H1 (cell line): Measurements from ENCODE around the gene ADAM19. TPM values are rescaled to one million over a fixed set of nuclear protein-coding genes. Genes with fewer than 3 reads are reported as not detected.

Experiments used
- CTCF ChIA-PET: fragments of 300-600 bp; sonication (Branson Sonifier 250); formaldehyde crosslinking; loops from one replicate; lab custom pipeline; 2021; ENCODE audit not compliant: partially characterized antibody; lab: Charles Lee
- POLR2A ChIA-PET: fragments of 300-600 bp; sonication (Branson Sonifier 250); formaldehyde crosslinking; loops from one replicate; lab custom pipeline; 2021; ENCODE audit warnings: inconsistent platforms; ENCODE audit not compliant: partially characterized antibody; lab: Charles Lee
- DNase-seq, 2 experiments: peaks; one replicate each; pipeline versions ENCODE4 v3.0.0 to v3.0.0-alpha.2; 2010 to 2022; ENCODE audit warnings: low spot score in 2 of 2, low read depth in 1 of 2, mixed read lengths in 1 of 2
- FAIRE-seq: peaks from 2 replicates; lab custom pipeline; 2011; peaks lifted over from hg19 to GRCh38; lab: Jason Lieb, UNC
- H2AFZ ChIP-seq: 2 replicates; pipeline ENCODE4 v1.8.1; 2012; ENCODE audit warnings: low read length, inconsistent platforms
- H2AK5ac ChIP-seq: 2 replicates; pipeline ENCODE4 v1.6.1; 2013; ENCODE audit warnings: low read depth, low read length
- H2BK120ac ChIP-seq: replicated peaks from 2 replicates; pipeline ENCODE3; 2013; ENCODE audit warnings: low read depth, low read length, inconsistent platforms
- H2BK12ac ChIP-seq: 2 replicates; pipeline ENCODE4 v1.6.1; 2013; ENCODE audit warnings: low read depth, low read length
- H2BK15ac ChIP-seq: 2 replicates; pipeline ENCODE4 v1.6.1; 2013; ENCODE audit warnings: low read length
- H2BK20ac ChIP-seq: 2 replicates; pipeline ENCODE4 v1.6.1; 2013; ENCODE audit warnings: low read length
- H2BK5ac ChIP-seq: 2 replicates; pipeline ENCODE4 v1.6.1; 2013; ENCODE audit warnings: low read depth, low read length
- H3K14ac ChIP-seq: 2 replicates; pipeline ENCODE4 v1.6.1; 2013; ENCODE audit warnings: inconsistent platforms; ENCODE audit not compliant: insufficient read length
- H3K18ac ChIP-seq: 2 replicates; pipeline ENCODE4 v1.6.1; 2013; ENCODE audit warnings: low read length; ENCODE audit errors: extremely low read depth
- H3K23ac ChIP-seq: 2 replicates; pipeline ENCODE4 v1.6.1; 2013; ENCODE audit warnings: inconsistent platforms; ENCODE audit not compliant: insufficient read length
- H3K23me2 ChIP-seq: 2 replicates; pipeline ENCODE4 v1.6.1; 2013; ENCODE audit warnings: low read depth, low read length
- H3K27ac ChIP-seq: 2 replicates; pipeline ENCODE4 v1.6.1; 2011; ENCODE audit warnings: low read depth, low read length, inconsistent platforms
- H3K27me3 ChIP-seq, 4 experiments: replicated peaks in 1 of 4; 1 replicate in 1 of 4; 2 replicates in 3 of 4; pipeline versions ENCODE4 v1.6.1 to v1.8.1; 2011 to 2013; ENCODE audit warnings: low read length in 3 of 4, mild to moderate bottlenecking in 3 of 4, inconsistent platforms in 2 of 4, mixed read lengths in 2 of 4, moderate library complexity in 1 of 4; ENCODE audit not compliant: control insufficient read depth in 3 of 4, insufficient read depth in 3 of 4; ENCODE audit errors: extremely low read depth in 1 of 4
- H3K36me3 ChIP-seq, 4 experiments: 2 replicates each; pipeline versions ENCODE4 v1.6.1 to v1.8.1; 2011 to 2013; ENCODE audit warnings: mild to moderate bottlenecking in 4 of 4, low read length in 3 of 4, moderate library complexity in 2 of 4, control low read depth in 1 of 4, inconsistent platforms in 1 of 4; ENCODE audit not compliant: insufficient read depth in 4 of 4, control insufficient read depth in 2 of 4
- H3K4ac ChIP-seq: replicated peaks from 2 replicates; pipeline ENCODE3; 2013; ENCODE audit warnings: low read length, low read depth, mixed read lengths, inconsistent platforms; ENCODE audit not compliant: insufficient read length
- H3K4me1 ChIP-seq, 4 experiments: replicated peaks in 1 of 4; 1 replicate in 1 of 4; 2 replicates in 3 of 4; pipeline versions ENCODE4 v1.6.1 to v1.8.1; 2011 to 2013; ENCODE audit warnings: low read length in 3 of 4, inconsistent platforms in 2 of 4, mixed read lengths in 1 of 4; ENCODE audit not compliant: insufficient read depth in 4 of 4, control insufficient read depth in 3 of 4
- H3K4me2 ChIP-seq, 2 experiments: 2 replicates each; pipeline versions ENCODE4 v1.6.1 to v1.8.1; 2011 to 2013; ENCODE audit warnings: low read depth in 2 of 2, low read length in 2 of 2, control low read depth in 1 of 2, inconsistent platforms in 1 of 2, mild to moderate bottlenecking in 1 of 2; ENCODE audit not compliant: insufficient read depth in 1 of 2
- H3K4me3 ChIP-seq, 4 experiments: fragments of 200-600, 300-600 bp in 1 of 4; sonication (generic), shearing (Covaris generic), sonication (Bioruptor Twin) in 1 of 4; 2 replicates each; pipeline versions ENCODE4 v1.5.1 to v1.8.1; 2011 to 2016; ENCODE audit warnings: low read length in 4 of 4, low read depth in 3 of 4, control low read depth in 2 of 4, inconsistent platforms in 2 of 4, mild to moderate bottlenecking in 2 of 4, mixed read lengths in 1 of 4, moderate library complexity in 1 of 4; ENCODE audit not compliant: insufficient read depth in 2 of 4; ENCODE audit errors: extremely low read depth in 1 of 4
- H3K56ac ChIP-seq: replicated peaks from 2 replicates; pipeline ENCODE3; 2013; ENCODE audit warnings: low read depth, mild to moderate bottlenecking, mixed read lengths, low read length, inconsistent platforms; ENCODE audit not compliant: insufficient read length
- H3K79me1 ChIP-seq: 2 replicates; pipeline ENCODE4 v1.6.1; 2013; ENCODE audit warnings: low read depth, low read length, control low read depth
- H3K79me2 ChIP-seq, 2 experiments: 2 replicates each; pipeline versions ENCODE4 v1.6.1 to v1.8.1; 2012 to 2013; ENCODE audit warnings: low read length in 2 of 2, mild to moderate bottlenecking in 2 of 2, inconsistent platforms in 1 of 2; ENCODE audit not compliant: insufficient read depth in 2 of 2, control insufficient read depth in 1 of 2
- H3K9ac ChIP-seq, 4 experiments: replicated peaks in 1 of 4; 1 replicate in 1 of 4; 2 replicates in 3 of 4; pipeline versions ENCODE4 v1.6.1 to v1.8.1; 2011 to 2013; ENCODE audit warnings: low read depth in 3 of 4, low read length in 3 of 4, control low read depth in 2 of 4, mild to moderate bottlenecking in 2 of 4, moderate library complexity in 2 of 4, inconsistent platforms in 1 of 4; ENCODE audit errors: extremely low read depth in 1 of 4
- H3K9me3 ChIP-seq, 2 experiments: 2 replicates each; pipeline versions ENCODE4 v1.6.1 to v1.8.1; 2012 to 2013; ENCODE audit warnings: mild to moderate bottlenecking in 2 of 2, moderate library complexity in 2 of 2, control low read depth in 1 of 2, inconsistent platforms in 1 of 2, low read depth in 1 of 2, low read length in 1 of 2, mixed read lengths in 1 of 2; ENCODE audit not compliant: insufficient read depth in 2 of 2
- H4K20me1 ChIP-seq, 2 experiments: replicated peaks in 1 of 2; 2 replicates each; pipeline versions ENCODE3 to v1.8.1; 2011 to 2013; ENCODE audit warnings: inconsistent platforms in 2 of 2, low read length in 2 of 2, mild to moderate bottlenecking in 1 of 2; ENCODE audit not compliant: insufficient read depth in 2 of 2, control insufficient read depth in 1 of 2
- H4K5ac ChIP-seq: 2 replicates; pipeline ENCODE4 v1.6.1; 2013; ENCODE audit warnings: low read length, low read depth, mixed read lengths, inconsistent platforms; ENCODE audit not compliant: insufficient read length
- H4K8ac ChIP-seq: 2 replicates; pipeline ENCODE4 v1.8.0; 2013; ENCODE audit warnings: mild to moderate bottlenecking, moderate library complexity, low read length, inconsistent platforms; ENCODE audit not compliant: insufficient read depth; ENCODE audit errors: extremely low read depth
- H4K91ac ChIP-seq: replicated peaks from 2 replicates; pipeline ENCODE3; 2013; ENCODE audit warnings: low read length, mixed read lengths, inconsistent platforms; ENCODE audit not compliant: insufficient read length
- ASH2L ChIP-seq: fragments of 200-600, 300-600 bp; sonication (generic); IDR thresholded peaks from one replicate; pipeline ENCODE4 v1.7.1; 2017; ENCODE audit warnings: low read length
- BCL11A ChIP-seq, 2 experiments: IDR thresholded peaks; one replicate each; pipeline ENCODE4 v1.6.1; 2011; ENCODE audit warnings: low read depth in 2 of 2, low read length in 2 of 2, mild to moderate bottlenecking in 2 of 2
- CBX5 ChIP-seq: fragments of 300-800, 300-1000 bp; sonication (generic); IDR thresholded peaks from 2 replicates; pipeline ENCODE4 v1.7.1; 2016; ENCODE audit warnings: antibody characterized with exemption, low read length, low read depth
- CEBPB ChIP-seq: IDR thresholded peaks from 2 replicates; pipeline ENCODE4 v1.6.1; 2012; ENCODE audit warnings: low read depth, low read length
- CREB1 ChIP-seq: IDR thresholded peaks from 2 replicates; pipeline ENCODE4 v1.6.1; 2012; ENCODE audit warnings: inconsistent platforms
- FOSL1 ChIP-seq: IDR thresholded peaks from 2 replicates; pipeline ENCODE4 v1.6.1; 2011; ENCODE audit warnings: mild to moderate bottlenecking, low read depth, low read length, moderate library complexity; ENCODE audit not compliant: insufficient read depth
- SIX5 ChIP-seq: IDR thresholded peaks from 2 replicates; pipeline ENCODE4 v1.6.1; 2011; ENCODE audit warnings: mild to moderate bottlenecking, low read depth, low read length
- TAF7 ChIP-seq: optimal IDR thresholded peaks from 2 replicates; pipeline ENCODE3; 2011; ENCODE audit warnings: low read depth, mild to moderate bottlenecking, inconsistent platforms, low read length, moderate library complexity, borderline replicate concordance
- WGBS, 2 experiments: shearing (Covaris generic) in 1 of 2; methylation state at CpG; one replicate each; pipeline versions ENCODE4 v1.1.6 to v1.1.7; 2013 to 2015; ENCODE audit warnings: low lambda C conversion rate in 2 of 2, mixed read lengths in 2 of 2, inconsistent platforms in 1 of 2, low coverage in 1 of 2, missing lambda C conversion rate in 1 of 2; ENCODE audit not compliant: insufficient replicate concordance in 2 of 2, insufficient coverage in 1 of 2, insufficient read length in 1 of 2; ENCODE audit errors: extremely low coverage in 1 of 2, missing lambda C conversion rate in 1 of 2; 5-methylcytosine and 5-hydroxymethylcytosine counted together
- polyA plus RNA-seq, 7 experiments: library from polyadenylated mRNA; depleted of rRNA in 3 of 7; stranded (reverse) in 5 of 7; unstranded in 2 of 7; fragments of >200 nt in 5 of 7; fragments of 200-250 nt in 2 of 7; gene quantifications; 1 replicate in 5 of 7; 2 replicates in 1 of 7; 4 replicates in 1 of 7; pipeline versions ENCODE4 v1.2.1 to v1.2.3, GENCODE V29; 2011 to 2013; ENCODE audit warnings: missing spikeins in 2 of 7, mixed read lengths in 2 of 7
- total RNA-seq: library from RNA; stranded (reverse); fragmentation: NEBNext Ultra II Directional; extraction: Animal tissue kit (Norgen Biotek cat#: 25700); gene quantifications from 2 replicates; pipeline ENCODE4 v1.2.1, GENCODE V29; 2021

Gene ADAM19
- total and polyA plus RNA-seq, 2 of the 8 experiments (the other 6 are each of a cell fraction or from before 2014, with no cell fraction given) = 6.5 to 22.7 TPM

GRCh38 chr5:157581901-157582300 lies 6.3 kb upstream of the ADAM19 start:
- CTCF ChIA-PET = interaction anchor here (0.9 kb wide), 1 partner anchor 110 kb away, joined by 3 read pairs; no protein-coding TSS in a partner anchor
- H4K8ac ChIP-seq = no peak overlapping the region
- no peak overlapping the region for H3K23ac ChIP-seq
- H4K5ac ChIP-seq = no peak overlapping the region
- POLR2A ChIA-PET = no interaction called here
- FAIRE-seq (no peak), DNase-seq (no peak)
- H2AK5ac ChIP-seq = no peak overlapping the region
- H3K9me3 ChIP-seq = no peaks in the 10 kb centered on the region
- H4K91ac ChIP-seq = no peak overlapping the region
- no peak overlapping the region for H3K56ac ChIP-seq
- H3K36me3 ChIP-seq = no peaks in the 10 kb centered on the region
- H2AFZ ChIP-seq = no peak overlapping the region
- no peak overlapping the region for H3K4me2 ChIP-seq
- H2BK20ac ChIP-seq = no peak overlapping the region
- no peaks in the 10 kb centered on the region for H3K79me1 ChIP-seq
- H3K14ac ChIP-seq = no peak overlapping the region
- no peak overlapping the region for H2BK5ac ChIP-seq
- no peak overlapping the region for H2BK15ac ChIP-seq
- H3K4me3 ChIP-seq = no peak overlapping the region
- no peaks in the 10 kb centered on the region for H3K23me2 ChIP-seq
- no peaks in the 10 kb centered on the region; a peak in 1 of 7 replicates for H3K27me3 ChIP-seq
- H3K79me2 ChIP-seq = no peaks in the 10 kb centered on the region
- no peak overlapping the region for H3K9ac ChIP-seq
- no peak overlapping the region for H2BK12ac ChIP-seq
- H3K27ac ChIP-seq = no peak overlapping the region
- no peak for TF ChIP-seq CEBPB
- TF ChIP-seq BCL11A (IDR thresholded peaks at IDR 0.05; ENCODE audit: low read depth in 2 of 2, low read length in 2 of 2) = no peak
- no peak for TF ChIP-seq TAF7
- TF ChIP-seq CREB1 = no peak
- no peak for TF ChIP-seq SIX5
- no peak for TF ChIP-seq ASH2L
- no peak for TF ChIP-seq FOSL1
- TF ChIP-seq CBX5 = no peak
- H2BK120ac ChIP-seq = no peak overlapping the region
- H3K18ac ChIP-seq = no peak overlapping the region
- 91% methylated on average over 5 of the region's 5 CpGs; no CpG with 5 or more reads in 1 of the 2 experiments for WGBS, 2 experiments
- no peak overlapping the region for H3K4ac ChIP-seq
- no peaks in the 10 kb centered on the region for H4K20me1 ChIP-seq
- H3K4me1 ChIP-seq = no peaks in the 10 kb centered on the region
